ENCODE measurements around the gene CLSTN2.

DNA sequence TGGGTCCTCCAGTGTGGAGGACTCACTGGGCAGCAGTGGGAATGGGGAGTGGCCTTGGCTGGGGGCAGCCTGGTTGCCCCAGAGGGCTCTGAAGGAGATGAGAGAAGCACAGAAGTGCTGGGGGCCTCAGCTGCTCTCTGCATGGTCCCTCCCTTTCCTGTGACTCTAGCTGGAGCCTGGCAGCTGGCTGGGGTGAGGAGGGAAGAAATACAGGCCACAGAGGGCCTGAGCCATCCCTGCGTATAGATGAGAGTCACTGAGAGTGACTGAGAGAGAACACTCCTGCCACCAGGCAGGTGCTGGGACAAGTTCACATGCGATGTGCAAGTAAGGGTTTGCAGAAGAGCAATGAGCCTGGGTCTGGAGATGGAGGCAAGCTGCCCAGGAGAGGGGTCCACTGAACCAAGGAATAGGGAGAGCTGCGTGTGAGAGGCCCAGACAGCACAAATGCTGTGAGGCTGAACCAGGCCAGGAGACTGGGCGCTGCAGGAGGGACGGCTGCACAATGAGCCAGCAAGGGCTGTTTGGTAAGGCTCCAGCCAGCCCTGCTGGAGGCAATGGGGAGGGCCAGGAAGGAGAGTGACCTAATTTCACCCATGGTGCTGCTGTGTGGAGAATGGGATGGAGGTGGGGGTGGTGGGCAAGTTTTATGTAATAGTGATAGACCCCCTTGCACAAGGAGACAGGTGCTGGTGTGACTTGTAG lies 87.2 kb downstream of the CLSTN2 start:
- TF ChIP-seq CTCF (IDR thresholded peaks at IDR 0.05 in 8 of 11, conservative IDR thresholded peaks at IDR 0.05 in 3 of 11) (no peak), POLR2AphosphoS5 (IDR thresholded peaks at IDR 0.05) (no peak)
